GM18526 (cell line): Measurements from ENCODE around the gene PANK1.

Source experiments
- POLR2A ChIP-seq: IDR thresholded peaks from 3 replicates; pipeline ENCODE4 v1.6.1; 2011; ENCODE audit not compliant: insufficient read length; ENCODE audit errors: extremely low read depth

PANK1 gene

DNA sequence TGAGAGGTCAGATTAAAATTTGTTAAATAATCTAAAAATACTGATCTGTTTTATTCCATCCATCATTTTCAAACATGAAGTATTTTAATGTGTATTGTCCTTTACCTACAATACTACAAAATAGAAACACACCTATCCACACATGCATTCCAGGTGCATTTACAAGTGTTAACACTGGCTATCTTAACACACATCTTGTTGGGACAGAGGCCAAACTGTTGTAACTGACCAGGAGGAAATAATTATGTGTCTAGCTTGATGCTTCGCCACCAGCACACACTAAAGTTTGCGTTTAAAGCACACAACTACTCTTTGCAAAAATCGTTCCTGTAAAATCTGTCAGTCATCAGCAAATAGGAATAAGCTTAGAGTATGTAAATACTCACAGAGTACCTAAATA lies 2.8 kb downstream of the PANK1 start:
- TF ChIP-seq POLR2A: no peak

- TF ChIP-seq POLR2A: no peak
Observed at GRCh38 chr10:89640241-89640640, 4.8 kb downstream of the PANK1 start.

DNA sequence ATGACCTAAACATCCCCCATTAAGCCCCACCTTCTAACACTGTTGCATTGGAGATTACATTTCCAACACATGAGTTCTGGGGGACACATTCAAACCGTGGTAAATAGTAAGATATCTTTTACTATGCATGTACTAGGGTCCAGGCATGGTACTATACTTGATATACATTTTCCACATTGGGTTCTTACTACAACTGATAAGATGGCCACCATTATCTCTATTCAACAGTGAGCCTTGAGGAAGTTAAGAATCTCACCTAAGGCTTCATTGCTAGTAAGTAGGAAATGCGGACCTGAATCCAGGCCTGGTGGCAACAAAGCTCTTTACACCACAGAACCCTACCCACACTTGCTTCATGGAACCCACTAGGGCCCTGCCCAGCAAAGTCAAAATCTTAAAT lies 5.7 kb downstream of the PANK1 start:
- no peak for TF ChIP-seq POLR2A

DNA sequence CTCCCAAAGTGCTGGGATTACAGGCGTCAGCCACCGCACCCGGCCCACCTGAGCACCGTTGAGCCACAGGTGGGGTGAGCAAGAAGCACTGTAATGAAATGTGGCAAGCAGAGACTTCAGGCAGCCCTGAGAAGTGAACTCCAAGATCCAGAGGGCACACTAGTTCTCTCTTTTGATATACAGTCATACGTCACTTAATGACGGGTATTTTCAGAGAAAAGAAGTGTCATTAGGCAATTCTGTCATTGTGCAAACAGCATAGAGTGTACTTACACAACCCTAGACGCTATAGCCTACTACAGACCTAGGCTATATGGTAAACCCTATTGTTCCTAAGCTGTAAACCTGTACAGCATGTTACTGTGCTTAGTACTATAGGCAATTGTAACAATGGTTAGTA lies 7.9 kb downstream of the PANK1 start:
- no peak for TF ChIP-seq POLR2A

- no peak for TF ChIP-seq POLR2A
Observed at GRCh38 chr10:89634637-89635036, 10.4 kb downstream of the PANK1 start.

- TF ChIP-seq POLR2A: no peak
Observed at GRCh38 chr10:89633484-89633883, 11.6 kb downstream of the PANK1 start.

- TF ChIP-seq POLR2A: no peak
Observed at GRCh38 chr10:89632824-89633223, 12.2 kb downstream of the PANK1 start.

- no peak for TF ChIP-seq POLR2A
Observed at GRCh38 chr10:89627830-89628229, 17.2 kb downstream of the PANK1 start.

GRCh38 chr10:89625041-89625765 lies 19.8 kb downstream of the PANK1 start:
- TF ChIP-seq POLR2A: no peak

DNA sequence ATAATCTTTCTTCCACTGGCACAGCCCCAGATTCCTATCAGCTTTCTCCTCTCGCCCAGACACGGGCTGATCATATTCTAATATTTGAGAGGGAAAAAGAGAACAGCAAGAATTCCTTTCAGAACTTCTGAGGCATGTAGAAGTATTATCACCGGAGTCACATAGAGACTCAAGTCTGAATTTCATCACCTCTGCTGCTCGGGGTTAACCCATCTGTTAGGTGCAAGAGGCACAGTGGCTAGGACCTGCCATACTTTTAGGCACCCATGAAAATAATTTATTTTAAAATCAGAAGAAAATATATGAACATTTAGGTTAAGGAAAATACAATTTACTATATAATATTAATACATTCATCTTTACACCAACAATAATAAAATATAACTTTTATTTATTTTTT lies 21.0 kb downstream of the PANK1 start:
- no peak for TF ChIP-seq POLR2A

DNA sequence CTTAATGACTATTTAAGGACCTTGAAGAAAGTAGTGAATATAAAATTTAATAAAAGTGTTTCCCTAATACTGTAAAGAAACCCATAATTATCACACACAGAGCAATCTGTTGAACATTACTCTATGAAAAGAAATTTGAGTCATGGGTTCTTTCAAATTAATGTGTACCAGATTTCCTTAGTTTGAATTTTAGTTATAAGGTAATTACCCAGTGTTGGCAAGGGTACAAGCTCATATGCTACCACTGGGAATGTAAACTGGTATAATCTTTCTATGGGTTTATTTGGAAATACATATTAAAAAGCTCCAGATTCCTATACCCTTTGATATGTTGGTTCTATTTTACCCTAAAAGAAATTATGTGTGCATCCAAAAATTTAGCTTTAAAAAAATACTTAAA lies 22.9 kb downstream of the PANK1 start:
- TF ChIP-seq POLR2A: no peak

DNA sequence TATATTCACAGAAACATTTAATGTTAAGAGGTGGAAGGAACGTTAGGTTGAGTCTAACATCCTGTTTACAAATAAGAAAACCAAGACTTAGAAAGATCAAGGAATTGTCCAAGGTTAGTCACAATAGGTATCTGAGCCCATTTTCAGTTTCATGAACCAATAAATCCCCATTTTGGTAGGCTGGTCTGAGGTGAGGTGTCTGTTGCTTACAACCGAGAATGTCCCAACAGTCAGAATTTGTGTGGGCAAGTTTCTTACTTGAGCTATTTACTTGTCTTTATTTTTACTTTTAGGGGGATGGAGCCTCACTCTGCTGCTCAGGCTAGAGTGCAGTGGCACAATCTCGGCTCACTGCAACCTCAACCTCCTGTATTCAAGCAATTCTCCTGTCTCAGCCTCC lies 23.6 kb downstream of the PANK1 start:
- TF ChIP-seq POLR2A: no peak

DNA sequence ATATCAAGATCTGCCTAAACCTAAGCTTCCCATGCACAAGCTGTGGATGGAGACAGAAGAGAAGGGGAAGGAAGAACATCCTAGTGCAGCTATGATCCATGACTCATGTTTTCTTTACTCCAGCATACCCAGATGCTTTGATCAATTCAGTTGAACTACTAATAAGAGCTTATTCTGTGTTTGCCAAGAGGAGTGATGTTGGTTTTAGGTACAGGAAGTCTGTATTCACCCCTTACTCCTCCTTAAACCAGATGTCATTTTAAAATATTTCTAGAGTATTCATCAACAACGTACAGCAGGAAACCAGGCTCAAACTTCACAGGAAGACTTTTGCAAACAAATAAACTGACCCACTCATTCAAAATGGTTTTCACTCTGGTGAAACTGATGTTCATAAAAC lies 29.2 kb downstream of the PANK1 start:
- no peak for TF ChIP-seq POLR2A

- no peak for TF ChIP-seq POLR2A
Observed at GRCh38 chr10:89615112-89615511, 29.9 kb downstream of the PANK1 start.

- TF ChIP-seq POLR2A: no peak
Observed at GRCh38 chr10:89613582-89613981, 31.5 kb downstream of the PANK1 start.

DNA sequence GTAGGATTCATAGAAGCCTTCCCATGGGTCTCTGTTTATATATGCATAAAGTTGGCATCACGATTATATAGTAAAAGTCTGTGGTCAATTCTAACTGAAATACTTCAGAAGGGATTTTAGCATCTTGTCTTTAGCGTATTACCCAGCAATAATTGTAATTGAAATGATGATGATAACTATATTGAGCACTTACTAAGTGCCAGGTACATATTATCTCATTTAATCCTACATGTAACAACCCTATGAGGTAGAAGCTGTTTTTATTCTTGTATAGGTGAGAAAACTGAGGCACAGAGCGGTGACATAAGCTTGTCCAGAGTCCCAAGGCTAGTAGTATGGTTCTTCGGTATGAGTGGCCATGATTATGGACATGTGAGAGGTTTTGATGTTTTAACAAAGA lies 33.8 kb downstream of the PANK1 start:
- no peak for TF ChIP-seq POLR2A

- no peak for TF ChIP-seq POLR2A
Observed at GRCh38 chr10:89609833-89610346, 35.2 kb downstream of the PANK1 start.

- no peak for TF ChIP-seq POLR2A
Observed at GRCh38 chr10:89604200-89604599, 40.8 kb downstream of the PANK1 start.

DNA sequence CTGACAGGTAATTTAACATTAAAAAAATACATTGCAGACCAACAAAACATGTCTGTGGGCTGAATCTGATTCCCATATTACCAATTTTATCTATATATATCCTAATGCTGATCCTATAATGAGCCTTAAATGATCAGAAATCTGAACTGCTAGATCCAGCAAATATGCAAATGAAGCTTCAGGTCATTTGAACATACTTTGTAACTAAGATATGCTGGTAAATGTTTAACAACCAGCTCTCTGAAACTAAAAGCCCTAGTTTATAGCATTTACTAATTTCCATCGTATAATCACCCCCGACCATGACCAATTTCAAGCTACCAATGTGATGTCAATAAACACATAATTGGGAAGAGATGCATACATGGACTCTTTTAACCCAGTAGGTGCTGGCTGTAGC lies 42.1 kb downstream of the PANK1 start:
- TF ChIP-seq POLR2A: no peak
